HepG2 (cell line): Measurements from ENCODE around the gene WNK2. TPM values are rescaled to one million over a fixed set of nuclear protein-coding genes. Genes with fewer than 3 reads are reported as not detected.

Source experiments
- GABPB1 ChIP-seq: IDR thresholded peaks from 2 replicates; pipeline ENCODE4 v1.6.1; 2016; ENCODE audit warnings: mild to moderate bottlenecking, missing genetic modification reagents, moderate library complexity, missing compliant biosample characterization
- KLF12 ChIP-seq: sonication (generic); formaldehyde crosslinking; IDR thresholded peaks from 2 replicates; pipeline ENCODE4 v1.4.0; 2020; ENCODE audit warnings: missing genetic modification reagents, borderline replicate concordance
- MTA1 ChIP-seq: sonication (generic); formaldehyde crosslinking; IDR thresholded peaks from 2 replicates; pipeline ENCODE4 v1.4.0; 2020; ENCODE audit warnings: missing genetic modification reagents, mild to moderate bottlenecking, borderline replicate concordance
- RELA ChIP-seq: sonication (generic); formaldehyde crosslinking; IDR thresholded peaks from 2 replicates; pipeline ENCODE4 v1.4.0; 2020; ENCODE audit warnings: missing genetic modification reagents
- SYNCRIP ChIP-seq: fragments of 200-400 bp; formaldehyde crosslinking; IDR thresholded peaks from 2 replicates; pipeline ENCODE4 v1.6.1; 2018; ENCODE audit warnings: mild to moderate bottlenecking, low read depth, low read length; ENCODE audit not compliant: insufficient read depth
- TRIM24 ChIP-seq: sonication (generic); formaldehyde crosslinking; IDR thresholded peaks from 2 replicates; pipeline ENCODE4 v1.8.0; 2022; ENCODE audit warnings: mild to moderate bottlenecking, missing genetic modification reagents
- ZBED4 ChIP-seq: sonication (generic); formaldehyde crosslinking; IDR thresholded peaks from 2 replicates; pipeline ENCODE4 v1.4.0; 2020; ENCODE audit warnings: missing genetic modification reagents, borderline replicate concordance
- ZBTB46 ChIP-seq: sonication (generic); formaldehyde crosslinking; IDR thresholded peaks from 2 replicates; pipeline ENCODE4 v1.4.0; 2020; ENCODE audit warnings: mild to moderate bottlenecking, missing genetic modification reagents, borderline replicate concordance
- ZFP36 ChIP-seq: fragments of 150-350 bp; IDR thresholded peaks from 2 replicates; pipeline ENCODE4 v1.6.1; 2018; ENCODE audit warnings: borderline replicate concordance, low read length, low read depth; ENCODE audit not compliant: partially characterized antibody
- ZNF276 ChIP-seq: sonication (generic); formaldehyde crosslinking; IDR thresholded peaks from 2 replicates; pipeline ENCODE4 v1.4.0; 2020; ENCODE audit warnings: mild to moderate bottlenecking, low read depth, missing genetic modification reagents
- ZNF337 ChIP-seq: sonication (generic); formaldehyde crosslinking; IDR thresholded peaks from 2 replicates; pipeline ENCODE4 v1.5.1; 2020; ENCODE audit warnings: missing genetic modification reagents, low read depth, mild to moderate bottlenecking, borderline replicate concordance
- ZNF446 ChIP-seq: sonication (generic); formaldehyde crosslinking; IDR thresholded peaks from 2 replicates; pipeline ENCODE4 v1.5.0; 2020; ENCODE audit warnings: mild to moderate bottlenecking, missing genetic modification reagents
- polyA plus RNA-seq, 8 experiments: library from polyadenylated mRNA; depleted of rRNA in 3 of 8; stranded (reverse) in 7 of 8; unstranded in 1 of 8; fragments of >200 nt; fragmentation: Illumina TruSeq in 4 of 8; extraction: Trizol in 4 of 8; gene quantifications; 2 replicates each; pipeline versions ENCODE4 v1.2.1 to v1.2.3, GENCODE V29; 2011 to 2016; ENCODE audit warnings: low read depth in 4 of 8, missing spikeins in 1 of 8, mixed read lengths in 1 of 8; ENCODE audit not compliant: insufficient read depth in 1 of 8
- total RNA-seq, 5 experiments: library from RNA; depleted of rRNA; stranded (reverse); fragments of >200 nt; fragmentation: Illumina TruSeq; extraction: Trizol; gene quantifications; 2 replicates each; pipeline ENCODE4 v1.2.3, GENCODE V29; 2016; ENCODE audit warnings: low read depth in 1 of 5
- TF ChIP-seq, protein P1 (sequence below): sonication (generic); formaldehyde crosslinking; IDR thresholded peaks from 2 replicates; pipeline ENCODE4 v1.4.0; 2020; ENCODE audit warnings: missing genetic modification reagents, borderline replicate concordance
- TF ChIP-seq, protein P2 (sequence below): sonication (generic); formaldehyde crosslinking; IDR thresholded peaks from 2 replicates; pipeline ENCODE4 v1.4.0; 2020; ENCODE audit warnings: missing genetic modification reagents

WNK2 gene
- total and polyA plus RNA-seq, 2 of the 13 experiments (the other 11 are each of a cell fraction or from before 2014, with no cell fraction given): 10.5 to 12.0 TPM

DNA sequence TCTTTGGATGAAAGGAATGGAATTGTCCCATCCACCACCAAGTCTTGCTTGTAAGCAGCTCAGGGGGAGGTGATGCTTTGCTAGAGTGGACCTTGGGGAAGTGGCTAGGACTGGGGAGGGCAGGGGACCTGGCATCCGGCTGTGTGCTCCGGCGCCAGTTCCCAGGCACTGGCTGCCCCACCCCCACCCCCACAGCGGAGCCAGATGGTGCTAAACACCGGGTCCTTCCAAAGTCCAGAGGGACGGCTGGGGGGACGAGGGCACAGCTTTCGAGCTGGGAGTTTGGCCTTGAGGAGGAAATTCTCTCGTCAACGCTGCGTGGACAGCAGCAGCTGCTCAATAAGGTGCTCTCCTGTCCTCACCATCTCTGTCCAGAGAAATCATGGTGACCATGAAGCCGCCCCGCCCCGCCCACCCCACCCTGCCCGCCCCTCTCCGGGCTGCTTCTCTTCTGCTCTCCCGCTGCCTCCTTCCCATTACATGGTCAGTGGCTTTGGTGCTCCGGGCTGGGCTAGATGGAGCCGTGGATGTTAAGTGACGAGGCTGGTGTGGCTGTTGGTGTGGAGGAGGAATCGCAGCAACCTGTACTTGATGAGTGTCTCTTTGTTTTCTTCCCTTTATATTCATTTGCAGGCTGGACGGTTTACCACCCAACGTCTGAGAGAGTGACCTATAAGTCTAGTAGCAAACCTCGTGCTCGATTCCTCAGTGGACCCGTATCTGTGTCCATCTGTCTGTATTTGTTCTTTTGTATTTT is 115.7 kb downstream of the WNK2 start (continued):
- TF ChIP-seq ZBED4 (CRISPR knock-in tag) (no peak), TRIM24 (peak; percentile 83), ZNF446 (CRISPR knock-in tag) (no peak), ZNF276 (CRISPR knock-in tag) (no peak), ZBTB46 (no peak), MTA1 (peak; percentile 93; the same call in 1 of the 2 replicates), ZFP36 (no peak), RELA (CRISPR knock-in tag) (no peak), ZNF337 (CRISPR knock-in tag) (no peak), KLF12 (CRISPR knock-in tag) (no peak), SYNCRIP (no peak), GABPB1 (CRISPR knock-in tag) (peak; percentile 70)
- TF ChIP-seq, protein P1, sequence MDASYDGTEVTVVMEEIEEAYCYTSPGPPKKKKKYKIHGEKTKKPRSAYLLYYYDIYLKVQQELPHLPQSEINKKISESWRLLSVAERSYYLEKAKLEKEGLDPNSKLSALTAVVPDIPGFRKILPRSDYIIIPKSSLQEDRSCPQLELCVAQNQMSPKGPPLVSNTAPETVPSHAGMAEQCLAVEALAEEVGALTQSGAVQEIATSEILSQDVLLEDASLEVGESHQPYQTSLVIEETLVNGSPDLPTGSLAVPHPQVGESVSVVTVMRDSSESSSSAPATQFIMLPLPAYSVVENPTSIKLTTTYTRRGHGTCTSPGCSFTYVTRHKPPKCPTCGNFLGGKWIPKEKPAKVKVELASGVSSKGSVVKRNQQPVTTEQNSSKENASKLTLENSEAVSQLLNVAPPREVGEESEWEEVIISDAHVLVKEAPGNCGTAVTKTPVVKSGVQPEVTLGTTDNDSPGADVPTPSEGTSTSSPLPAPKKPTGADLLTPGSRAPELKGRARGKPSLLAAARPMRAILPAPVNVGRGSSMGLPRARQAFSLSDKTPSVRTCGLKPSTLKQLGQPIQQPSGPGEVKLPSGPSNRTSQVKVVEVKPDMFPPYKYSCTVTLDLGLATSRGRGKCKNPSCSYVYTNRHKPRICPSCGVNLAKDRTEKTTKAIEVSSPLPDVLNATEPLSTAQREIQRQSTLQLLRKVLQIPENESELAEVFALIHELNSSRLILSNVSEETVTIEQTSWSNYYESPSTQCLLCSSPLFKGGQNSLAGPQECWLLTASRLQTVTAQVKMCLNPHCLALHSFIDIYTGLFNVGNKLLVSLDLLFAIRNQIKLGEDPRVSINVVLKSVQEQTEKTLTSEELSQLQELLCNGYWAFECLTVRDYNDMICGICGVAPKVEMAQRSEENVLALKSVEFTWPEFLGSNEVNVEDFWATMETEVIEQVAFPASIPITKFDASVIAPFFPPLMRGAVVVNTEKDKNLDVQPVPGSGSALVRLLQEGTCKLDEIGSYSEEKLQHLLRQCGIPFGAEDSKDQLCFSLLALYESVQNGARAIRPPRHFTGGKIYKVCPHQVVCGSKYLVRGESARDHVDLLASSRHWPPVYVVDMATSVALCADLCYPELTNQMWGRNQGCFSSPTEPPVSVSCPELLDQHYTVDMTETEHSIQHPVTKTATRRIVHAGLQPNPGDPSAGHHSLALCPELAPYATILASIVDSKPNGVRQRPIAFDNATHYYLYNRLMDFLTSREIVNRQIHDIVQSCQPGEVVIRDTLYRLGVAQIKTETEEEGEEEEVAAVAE (CRISPR knock-in tag): no peak
- TF ChIP-seq, protein P2, sequence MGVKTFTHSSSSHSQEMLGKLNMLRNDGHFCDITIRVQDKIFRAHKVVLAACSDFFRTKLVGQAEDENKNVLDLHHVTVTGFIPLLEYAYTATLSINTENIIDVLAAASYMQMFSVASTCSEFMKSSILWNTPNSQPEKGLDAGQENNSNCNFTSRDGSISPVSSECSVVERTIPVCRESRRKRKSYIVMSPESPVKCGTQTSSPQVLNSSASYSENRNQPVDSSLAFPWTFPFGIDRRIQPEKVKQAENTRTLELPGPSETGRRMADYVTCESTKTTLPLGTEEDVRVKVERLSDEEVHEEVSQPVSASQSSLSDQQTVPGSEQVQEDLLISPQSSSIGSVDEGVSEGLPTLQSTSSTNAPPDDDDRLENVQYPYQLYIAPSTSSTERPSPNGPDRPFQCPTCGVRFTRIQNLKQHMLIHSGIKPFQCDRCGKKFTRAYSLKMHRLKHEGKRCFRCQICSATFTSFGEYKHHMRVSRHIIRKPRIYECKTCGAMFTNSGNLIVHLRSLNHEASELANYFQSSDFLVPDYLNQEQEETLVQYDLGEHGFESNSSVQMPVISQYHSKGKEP: no peak
